ENCODE data around the gene GNAS. TPM values are rescaled to one million over a fixed set of nuclear protein-coding genes. Genes with fewer than 3 reads are reported as not detected.

GNAS gene
- total RNA-seq, 1 donor from 2014 or later = 2,003 TPM

- Mint-ChIP-seq H3K27ac (ENCODE audit: unreplicated experiment) (no peak overlapping the region), H3K9me3 (ENCODE audit: unreplicated experiment) (no peaks in the 10 kb centered on the region), H3K4me3 (ENCODE audit: unreplicated experiment) (no peak overlapping the region), H3K27me3 (ENCODE audit: low read depth, unreplicated experiment) (peaks cover 2% of the 10 kb centered on the region), H3K36me3 (ENCODE audit: low read depth, unreplicated experiment) (no peaks in the 10 kb centered on the region), H3K4me1 (ENCODE audit: low read depth, unreplicated experiment) (no peaks in the 10 kb centered on the region)
- H3K36me3 ChIP-seq (ENCODE audit: insufficient read depth, low read length) = no peaks in the 10 kb centered on the region
- H2AFZ ChIP-seq (ENCODE audit: low read depth, low read length) = no peak overlapping the region
- no peak overlapping the region for H3K4me3 ChIP-seq (ENCODE audit: insufficient read depth, low read depth, low read length)
- H4K20me1 ChIP-seq (ENCODE audit: insufficient read depth, low read length) = no peaks in the 10 kb centered on the region
- no peak overlapping the region for H3K9ac ChIP-seq (ENCODE audit: low read length)
- H3K27ac ChIP-seq (ENCODE audit: low read depth, low read length) = no peak overlapping the region
- no peaks in the 10 kb centered on the region for H3K27me3 ChIP-seq (ENCODE audit: insufficient read depth, low read length)
- H3K4me1 ChIP-seq (ENCODE audit: insufficient read depth, low read length) = no peaks in the 10 kb centered on the region
- no peak overlapping the region for H3K4me2 ChIP-seq (ENCODE audit: low read length)
- DNase-seq (ENCODE audit: low read depth) = no peak
- no peaks in the 10 kb centered on the region for H3K79me2 ChIP-seq (ENCODE audit: insufficient read depth, low read length)
- no peaks in the 10 kb centered on the region for H3K9me3 ChIP-seq (ENCODE audit: insufficient read depth, low read depth, low read length)
- no peak for FAIRE-seq
- no peak for TF ChIP-seq EZH2 (IDR thresholded peaks at IDR 0.05; ENCODE audit: insufficient read depth, low read length)
- no peak for TF ChIP-seq CTCF (IDR thresholded peaks at IDR 0.05; ENCODE audit: insufficient read depth, low read depth, low read length)
Measured at GRCh38 chr20:58922036-58922435, 69.5 kb downstream of the GNAS start.

- Histone ChIP-seq H3K36me3 (ENCODE audit: insufficient read depth, low read length) (no peaks in the 10 kb centered on the region), H3K9me3 (ENCODE audit: insufficient read depth, low read depth, low read length) (no peaks in the 10 kb centered on the region), H3K4me1 (ENCODE audit: insufficient read depth, low read length) (no peaks in the 10 kb centered on the region), H2AFZ (ENCODE audit: low read depth, low read length) (no peak overlapping the region), H3K79me2 (ENCODE audit: insufficient read depth, low read length) (no peaks in the 10 kb centered on the region), H3K4me3 (ENCODE audit: insufficient read depth, low read depth, low read length) (no peak overlapping the region), H3K27me3 (ENCODE audit: insufficient read depth, low read length) (no peaks in the 10 kb centered on the region), H3K9ac (ENCODE audit: low read length) (no peak overlapping the region), H3K27ac (ENCODE audit: low read depth, low read length) (no peak overlapping the region), H4K20me1 (ENCODE audit: insufficient read depth, low read length) (no peaks in the 10 kb centered on the region), H3K4me2 (ENCODE audit: low read length) (no peak overlapping the region)
- Mint-ChIP-seq H3K36me3 (ENCODE audit: low read depth, unreplicated experiment) (no peaks in the 10 kb centered on the region), H3K4me1 (ENCODE audit: low read depth, unreplicated experiment) (no peaks in the 10 kb centered on the region), H3K27me3 (ENCODE audit: low read depth, unreplicated experiment) (peaks cover 3% of the 10 kb centered on the region), H3K27ac (ENCODE audit: unreplicated experiment) (no peak overlapping the region), H3K9me3 (ENCODE audit: unreplicated experiment) (no peaks in the 10 kb centered on the region), H3K4me3 (ENCODE audit: unreplicated experiment) (no peak overlapping the region)
- DNase-seq (ENCODE audit: low read depth) = no peak
- TF ChIP-seq EZH2 (IDR thresholded peaks at IDR 0.05; ENCODE audit: insufficient read depth, low read length) = no peak
- TF ChIP-seq CTCF (IDR thresholded peaks at IDR 0.05; ENCODE audit: insufficient read depth, low read depth, low read length) = no peak
- no peak for FAIRE-seq
Measured at GRCh38 chr20:58923117-58923712, 70.7 kb downstream of the GNAS start.

DNA sequence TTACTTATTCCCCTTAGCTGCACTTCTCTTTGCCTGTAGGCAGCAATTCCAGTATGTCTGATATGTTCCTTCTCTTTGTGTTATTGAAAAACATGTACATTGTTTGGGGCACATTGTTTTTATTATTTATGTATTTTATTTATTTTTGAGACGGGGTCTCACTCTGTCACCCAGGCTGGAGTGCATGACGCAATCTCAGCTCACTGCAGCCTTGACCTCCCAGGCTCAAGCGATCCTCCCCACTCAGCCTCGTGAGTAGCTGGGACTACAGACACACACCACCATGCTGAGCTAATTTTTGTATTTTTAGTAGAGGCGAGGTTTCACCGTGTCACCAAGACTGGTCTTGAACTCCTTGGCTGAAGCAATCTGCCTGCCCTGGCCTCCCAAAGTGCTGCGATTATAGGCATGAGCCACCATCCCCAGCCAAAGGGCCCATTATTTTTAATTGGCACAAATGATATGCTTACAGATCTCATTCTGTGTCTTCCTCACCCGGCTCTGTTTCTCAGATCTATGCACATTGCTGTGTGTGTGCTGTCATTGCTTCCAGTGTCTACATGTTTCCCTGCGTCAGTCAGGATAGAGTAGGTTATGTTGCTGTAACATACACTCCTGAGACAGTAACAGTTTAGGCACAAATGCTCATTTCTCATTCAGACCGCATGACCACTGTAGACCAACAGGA is 74.4 kb downstream of the GNAS start:
- H3K4me1 Mint-ChIP-seq (ENCODE audit: low read depth, unreplicated experiment) = no peaks in the 10 kb centered on the region
- Histone ChIP-seq H3K79me2 (ENCODE audit: insufficient read depth, low read length) (no peaks in the 10 kb centered on the region), H3K9me3 (ENCODE audit: insufficient read depth, low read depth, low read length) (no peaks in the 10 kb centered on the region), H3K4me3 (ENCODE audit: insufficient read depth, low read depth, low read length) (no peak overlapping the region), H3K36me3 (ENCODE audit: insufficient read depth, low read length) (no peaks in the 10 kb centered on the region), H2AFZ (ENCODE audit: low read depth, low read length) (no peak overlapping the region), H3K9ac (ENCODE audit: low read length) (no peak overlapping the region), H4K20me1 (ENCODE audit: insufficient read depth, low read length) (no peaks in the 10 kb centered on the region), H3K27me3 (ENCODE audit: insufficient read depth, low read length) (peaks cover 6% of the 10 kb centered on the region), H3K4me2 (ENCODE audit: low read length) (no peak overlapping the region), H3K27ac (ENCODE audit: low read depth, low read length) (no peak overlapping the region), H3K4me1 (ENCODE audit: insufficient read depth, low read length) (no peaks in the 10 kb centered on the region)
- no peaks in the 10 kb centered on the region for H3K9me3 Mint-ChIP-seq (ENCODE audit: unreplicated experiment)
- peaks cover 2% of the 10 kb centered on the region for H3K36me3 Mint-ChIP-seq (ENCODE audit: low read depth, unreplicated experiment)
- FAIRE-seq = no peak
- DNase-seq (ENCODE audit: low read depth) = no peak
- H3K27me3 Mint-ChIP-seq (ENCODE audit: low read depth, unreplicated experiment) = peaks cover 17% of the 10 kb centered on the region
- no peak overlapping the region for H3K27ac Mint-ChIP-seq (ENCODE audit: unreplicated experiment)
- H3K4me3 Mint-ChIP-seq (ENCODE audit: unreplicated experiment) = no peak overlapping the region
- no peak for TF ChIP-seq CTCF (IDR thresholded peaks at IDR 0.05; ENCODE audit: insufficient read depth, low read depth, low read length)
- TF ChIP-seq EZH2 (IDR thresholded peaks at IDR 0.05; ENCODE audit: insufficient read depth, low read length) = no peak
